Testis (tissue), 2 donors: ENCODE measurements around the gene KRT6B.
"Not testable (repeated sequence)": the region's sequence is repeated elsewhere in the genome, so short reads cannot be mapped to it uniquely, and the experiment has no call there.

ENCODE experiments used
- POLR2A ChIP-seq: fragments of 450-650 bp; IDR thresholded peaks from one replicate; pipeline ENCODE4 v1.6.1; 2017; ENCODE audit warnings: antibody characterized with exemption, mild to moderate bottlenecking, moderate library complexity
- TF ChIP-seq, protein P1 (sequence below), 3 experiments: fragments of 450-650 bp in 2 of 3; fragments of 200-600 bp in 1 of 3; sonication (generic) in 1 of 3; IDR thresholded peaks; one replicate each; pipeline ENCODE4 v1.5.1; 2016 to 2019; ENCODE audit warnings: antibody characterized with exemption in 3 of 3, mild to moderate bottlenecking in 2 of 3, moderate library complexity in 1 of 3

- TF ChIP-seq, protein P1, sequence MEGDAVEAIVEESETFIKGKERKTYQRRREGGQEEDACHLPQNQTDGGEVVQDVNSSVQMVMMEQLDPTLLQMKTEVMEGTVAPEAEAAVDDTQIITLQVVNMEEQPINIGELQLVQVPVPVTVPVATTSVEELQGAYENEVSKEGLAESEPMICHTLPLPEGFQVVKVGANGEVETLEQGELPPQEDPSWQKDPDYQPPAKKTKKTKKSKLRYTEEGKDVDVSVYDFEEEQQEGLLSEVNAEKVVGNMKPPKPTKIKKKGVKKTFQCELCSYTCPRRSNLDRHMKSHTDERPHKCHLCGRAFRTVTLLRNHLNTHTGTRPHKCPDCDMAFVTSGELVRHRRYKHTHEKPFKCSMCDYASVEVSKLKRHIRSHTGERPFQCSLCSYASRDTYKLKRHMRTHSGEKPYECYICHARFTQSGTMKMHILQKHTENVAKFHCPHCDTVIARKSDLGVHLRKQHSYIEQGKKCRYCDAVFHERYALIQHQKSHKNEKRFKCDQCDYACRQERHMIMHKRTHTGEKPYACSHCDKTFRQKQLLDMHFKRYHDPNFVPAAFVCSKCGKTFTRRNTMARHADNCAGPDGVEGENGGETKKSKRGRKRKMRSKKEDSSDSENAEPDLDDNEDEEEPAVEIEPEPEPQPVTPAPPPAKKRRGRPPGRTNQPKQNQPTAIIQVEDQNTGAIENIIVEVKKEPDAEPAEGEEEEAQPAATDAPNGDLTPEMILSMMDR (IDR thresholded peaks at IDR 0.05) = not testable (repeated sequence)
- TF ChIP-seq POLR2A = not testable (repeated sequence)
Measured at GRCh38 chr12:52491495-52491894, 39.5 kb upstream of the KRT6B start.
